Mesendoderm (in vitro differentiated cells): ENCODE data around the gene PKHD1.
A peak's percentile ranks its signal among the peaks of the same experiment; 100 is the strongest.
"Not testable (repeated sequence)": the region's sequence is repeated elsewhere in the genome, so short reads cannot be mapped to it uniquely, and the experiment has no call there.

Source experiments
- DNase-seq: peaks from one replicate; pipeline ENCODE4 v3.0.0; 2013
- H2AK5ac ChIP-seq: 2 replicates; pipeline ENCODE4 v1.6.1; 2013; ENCODE audit warnings: low read length, inconsistent platforms
- H2BK120ac ChIP-seq: 2 replicates; pipeline ENCODE4 v1.6.1; 2013; ENCODE audit warnings: low read depth, mild to moderate bottlenecking, low read length, moderate library complexity, mixed read lengths
- H2BK15ac ChIP-seq: replicated peaks from 2 replicates; pipeline ENCODE4 v1.6.1; 2013; ENCODE audit warnings: low read depth, mild to moderate bottlenecking, moderate library complexity
- H2BK5ac ChIP-seq: 2 replicates; pipeline ENCODE4 v1.6.1; 2013; ENCODE audit warnings: low read length, inconsistent platforms
- H3K18ac ChIP-seq: 2 replicates; pipeline ENCODE4 v1.6.1; 2013; ENCODE audit warnings: mild to moderate bottlenecking, low read length, mixed read lengths
- H3K23ac ChIP-seq: one replicate; pipeline ENCODE4 v1.6.1; 2013; ENCODE audit warnings: low read length
- H3K27ac ChIP-seq: 2 replicates; pipeline ENCODE4 v1.5.1; 2013; ENCODE audit warnings: low read depth, mild to moderate bottlenecking, inconsistent platforms, low read length, moderate library complexity
- H3K27me3 ChIP-seq: 2 replicates; pipeline ENCODE4 v1.6.1; 2013; ENCODE audit warnings: low read length, control low read depth, mild to moderate bottlenecking, inconsistent platforms; ENCODE audit not compliant: insufficient read depth, poor library complexity
- H3K36me3 ChIP-seq: 2 replicates; pipeline ENCODE4 v1.6.1; 2013; ENCODE audit warnings: low read length, inconsistent platforms; ENCODE audit not compliant: control insufficient read depth, insufficient read depth
- H3K4ac ChIP-seq: one replicate; pipeline ENCODE4 v1.6.1; 2013; ENCODE audit warnings: low read depth, mild to moderate bottlenecking, low read length, moderate library complexity
- H3K4me1 ChIP-seq: 2 replicates; pipeline ENCODE4 v1.6.1; 2013; ENCODE audit warnings: low read depth, low read length, inconsistent platforms; ENCODE audit not compliant: control insufficient read depth
- H3K4me2 ChIP-seq: 2 replicates; pipeline ENCODE4 v1.6.1; 2013; ENCODE audit warnings: low read length
- H3K4me3 ChIP-seq: 2 replicates; pipeline ENCODE4 v1.5.1; 2013; ENCODE audit warnings: mild to moderate bottlenecking, low read length
- H3K56ac ChIP-seq: one replicate; pipeline ENCODE4 v1.6.1; 2013; ENCODE audit warnings: low read length
- H3K79me1 ChIP-seq: 2 replicates; pipeline ENCODE4 v1.6.1; 2013; ENCODE audit warnings: low read length, inconsistent platforms
- H3K79me2 ChIP-seq: 2 replicates; pipeline ENCODE4 v1.6.1; 2013; ENCODE audit warnings: mild to moderate bottlenecking, low read length; ENCODE audit not compliant: control insufficient read depth, insufficient read depth
- H3K9ac ChIP-seq: 2 replicates; pipeline ENCODE4 v1.6.1; 2013; ENCODE audit warnings: low read length, inconsistent platforms
- H4K5ac ChIP-seq: one replicate; pipeline ENCODE4 v1.6.1; 2013; ENCODE audit warnings: low read length
- H4K8ac ChIP-seq: one replicate; pipeline ENCODE4 v1.6.1; 2013; ENCODE audit warnings: low read depth, mild to moderate bottlenecking, control low read depth, low read length, moderate library complexity
- WGBS: extraction: QIAGEN DNeasy Blood & Tissue Kit; methylation state at CpG from one replicate; pipeline ENCODE4 v1.1.7; 2013; ENCODE audit warnings: low lambda C conversion rate, missing lambda C conversion rate; ENCODE audit not compliant: insufficient coverage; ENCODE audit errors: extremely low coverage; 5-methylcytosine and 5-hydroxymethylcytosine counted together

PKHD1 gene

DNA sequence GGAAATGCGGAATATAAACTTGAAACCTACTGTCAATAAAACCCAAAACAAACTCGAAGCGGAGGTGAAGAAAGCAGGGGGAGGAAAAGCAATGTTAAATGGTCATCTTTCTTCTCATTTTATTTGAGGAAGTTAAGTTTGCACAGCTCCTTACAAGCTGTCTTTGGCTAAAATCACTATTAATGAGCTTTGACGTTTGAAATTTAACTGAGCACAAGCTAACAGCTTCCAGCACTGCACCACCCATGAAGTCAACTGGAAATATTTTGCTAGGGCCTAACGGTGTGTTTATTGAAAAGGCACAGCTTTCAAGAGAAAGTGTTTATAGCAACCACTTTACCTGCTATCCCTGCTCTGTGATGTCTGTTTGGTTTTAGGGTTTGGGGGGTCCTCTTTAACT lies 103.8 kb downstream of the PKHD1 start:
- Histone ChIP-seq H3K4me3 (no peak overlapping the region), H2BK120ac (no peak overlapping the region), H3K36me3 (no peaks in the 10 kb centered on the region), H3K18ac (no peak overlapping the region), H3K4me2 (no peak overlapping the region), H3K23ac (no peak overlapping the region), H3K4me1 (no peaks in the 10 kb centered on the region), H3K4ac (no peak overlapping the region), H3K56ac (no peak overlapping the region), H4K8ac (peak overlapping the region; percentile 39), H2BK15ac (no peak overlapping the region), H3K27me3 (no peaks in the 10 kb centered on the region), H2AK5ac (no peak overlapping the region), H3K79me2 (no peaks in the 10 kb centered on the region), H3K27ac (no peak overlapping the region), H3K79me1 (no peaks in the 10 kb centered on the region), H3K9ac (no peak overlapping the region), H2BK5ac (no peak overlapping the region), H4K5ac (no peak overlapping the region)
- no peak for DNase-seq
- WGBS: no CpG with 5 or more reads among the region's 5 CpGs

DNA sequence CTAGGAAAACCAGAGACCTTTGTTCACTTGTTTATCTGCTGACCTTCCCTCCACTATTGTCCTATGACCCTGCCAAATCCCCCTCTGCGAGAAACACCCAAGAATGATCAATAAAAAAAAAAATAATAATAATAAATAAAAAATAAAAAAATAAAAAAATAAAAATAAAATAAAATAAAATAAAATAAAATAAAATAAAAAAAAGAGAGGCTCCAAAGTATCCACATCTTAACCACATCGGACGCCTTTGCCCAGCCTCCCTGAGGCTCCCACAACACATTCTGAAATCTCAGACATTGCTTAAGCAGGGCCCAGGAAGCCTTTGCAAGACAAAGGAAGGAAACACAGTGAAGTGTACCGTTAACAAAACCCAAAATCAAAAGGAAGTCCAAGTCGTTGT lies 104.7 kb downstream of the PKHD1 start:
- not testable (repeated sequence) for H2BK15ac ChIP-seq, H3K79me1 ChIP-seq

DNA sequence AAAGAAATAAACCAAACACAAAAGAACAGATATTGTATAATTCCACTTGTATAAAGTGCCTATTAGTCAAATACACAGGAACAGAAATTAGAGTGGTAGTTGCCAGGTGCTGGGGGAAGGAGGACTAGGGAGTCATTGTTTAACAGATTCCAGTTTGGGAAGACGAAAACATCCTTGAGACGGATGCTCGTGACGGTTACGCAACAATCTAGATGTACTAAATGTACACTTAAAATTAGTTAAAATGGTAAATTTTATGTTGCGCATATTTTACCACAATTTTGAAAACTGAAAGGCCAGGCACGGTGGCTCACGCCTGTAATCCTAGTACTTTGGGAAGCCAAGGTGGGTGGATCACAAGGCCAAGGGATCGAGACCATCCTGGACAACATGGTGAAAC lies 111.0 kb downstream of the PKHD1 start:
- Histone ChIP-seq H3K27me3 (no peaks in the 10 kb centered on the region), H3K23ac (no peak overlapping the region), H4K8ac (no peak overlapping the region), H3K4me1 (no peaks in the 10 kb centered on the region), H3K56ac (no peak overlapping the region), H3K4ac (no peak overlapping the region), H4K5ac (no peak overlapping the region), H2BK5ac (no peak overlapping the region), H3K9ac (no peak overlapping the region), H3K18ac (no peak overlapping the region), H3K36me3 (no peaks in the 10 kb centered on the region), H2BK120ac (no peak overlapping the region), H2AK5ac (no peak overlapping the region), H3K27ac (no peak overlapping the region), H3K79me2 (no peaks in the 10 kb centered on the region), H2BK15ac (no peak overlapping the region), H3K79me1 (no peaks in the 10 kb centered on the region), H3K4me3 (no peak overlapping the region), H3K4me2 (no peak overlapping the region)
- no CpG with 5 or more reads among the region's 9 CpGs for WGBS
- DNase-seq: no peak

More for the DNA sequence above, 104.7 kb downstream of the PKHD1 start:
- H3K27ac ChIP-seq, H2AK5ac ChIP-seq, H3K36me3 ChIP-seq, H3K4me3 ChIP-seq, DNase-seq, H3K18ac ChIP-seq, H3K79me2 ChIP-seq, H2BK120ac ChIP-seq, H3K4me2 ChIP-seq, H3K56ac ChIP-seq, H3K9ac ChIP-seq, H2BK5ac ChIP-seq, H3K4ac ChIP-seq, H4K5ac ChIP-seq, H3K23ac ChIP-seq, H3K27me3 ChIP-seq, H3K4me1 ChIP-seq: not testable (repeated sequence)
- WGBS: no CpG with 5 or more reads among the region's 5 CpGs
- peak overlapping the region; percentile 56 for H4K8ac ChIP-seq

DNA sequence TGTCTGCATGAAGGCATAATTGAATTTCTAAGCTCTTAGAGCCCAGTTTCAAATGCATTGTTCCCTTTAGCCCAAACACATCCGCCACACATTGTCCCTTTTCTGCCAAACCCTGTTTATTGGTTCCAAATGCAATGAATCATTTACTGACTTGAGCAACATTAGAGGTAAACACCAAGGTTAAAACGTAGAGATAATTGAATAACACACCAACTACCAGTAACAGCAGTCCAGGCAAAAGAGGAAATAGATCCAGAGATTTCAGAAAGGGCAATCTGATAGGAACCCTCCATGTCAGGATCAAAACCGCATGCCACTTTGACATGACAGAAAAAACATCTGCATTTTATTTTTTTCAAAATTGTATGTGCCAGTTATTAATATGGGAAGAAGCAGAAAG lies 114.8 kb downstream of the PKHD1 start:
- WGBS: no CpG with 5 or more reads among the region's 3 CpGs
- H4K5ac ChIP-seq: no peak overlapping the region
- H3K4ac ChIP-seq: no peak overlapping the region
- no peak overlapping the region for H2BK5ac ChIP-seq
- H3K79me1 ChIP-seq: no peaks in the 10 kb centered on the region
- H2AK5ac ChIP-seq: no peak overlapping the region
- H3K9ac ChIP-seq: no peak overlapping the region
- H3K79me2 ChIP-seq: no peaks in the 10 kb centered on the region
- H3K56ac ChIP-seq: no peak overlapping the region
- H2BK120ac ChIP-seq: no peak overlapping the region
- no peaks in the 10 kb centered on the region for H3K36me3 ChIP-seq
- no peak for DNase-seq
- no peak overlapping the region for H3K18ac ChIP-seq
- H2BK15ac ChIP-seq: no peak overlapping the region
- no peaks in the 10 kb centered on the region for H3K27me3 ChIP-seq
- no peak overlapping the region for H3K23ac ChIP-seq
- H3K4me3 ChIP-seq: no peak overlapping the region
- H3K4me1 ChIP-seq: no peaks in the 10 kb centered on the region
- no peak overlapping the region for H3K4me2 ChIP-seq
- no peak overlapping the region for H3K27ac ChIP-seq
- no peak overlapping the region for H4K8ac ChIP-seq

DNA sequence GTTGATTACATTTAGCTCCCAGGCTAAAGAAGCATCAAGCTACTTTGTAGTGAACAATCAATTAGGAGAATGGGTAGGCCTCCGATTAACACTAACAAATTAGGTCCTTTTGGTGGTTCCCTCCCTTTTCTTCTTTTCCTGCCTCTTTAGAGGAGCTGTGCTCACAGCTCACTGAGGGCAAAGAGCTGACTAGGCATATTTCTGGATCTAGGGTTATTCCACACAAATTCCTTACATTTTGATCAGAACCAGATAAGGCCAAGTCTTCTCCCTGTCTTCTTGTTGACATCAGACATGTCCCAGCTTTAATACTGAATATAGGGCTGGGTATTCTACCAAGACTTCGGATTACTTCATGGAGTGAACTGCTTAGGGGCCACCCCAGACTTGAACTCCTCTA lies 119.1 kb downstream of the PKHD1 start:
- H4K5ac ChIP-seq: no peak overlapping the region
- H3K4me1 ChIP-seq: no peaks in the 10 kb centered on the region
- WGBS: no CpG with 5 or more reads among the region's 2 CpGs
- H3K79me1 ChIP-seq: no peaks in the 10 kb centered on the region
- no peak for DNase-seq
- H3K79me2 ChIP-seq: no peaks in the 10 kb centered on the region
- H3K4me2 ChIP-seq: no peak overlapping the region
- H3K27ac ChIP-seq: no peak overlapping the region
- no peak overlapping the region for H2BK15ac ChIP-seq
- H3K23ac ChIP-seq: no peak overlapping the region
- no peak overlapping the region for H4K8ac ChIP-seq
- H3K27me3 ChIP-seq: no peaks in the 10 kb centered on the region
- H3K18ac ChIP-seq: no peak overlapping the region
- H3K36me3 ChIP-seq: no peaks in the 10 kb centered on the region
- no peak overlapping the region for H3K9ac ChIP-seq
- H2BK120ac ChIP-seq: no peak overlapping the region
- H3K56ac ChIP-seq: no peak overlapping the region
- no peak overlapping the region for H3K4me3 ChIP-seq
- no peak overlapping the region for H2AK5ac ChIP-seq
- H2BK5ac ChIP-seq: no peak overlapping the region
- H3K4ac ChIP-seq: no peak overlapping the region

DNA sequence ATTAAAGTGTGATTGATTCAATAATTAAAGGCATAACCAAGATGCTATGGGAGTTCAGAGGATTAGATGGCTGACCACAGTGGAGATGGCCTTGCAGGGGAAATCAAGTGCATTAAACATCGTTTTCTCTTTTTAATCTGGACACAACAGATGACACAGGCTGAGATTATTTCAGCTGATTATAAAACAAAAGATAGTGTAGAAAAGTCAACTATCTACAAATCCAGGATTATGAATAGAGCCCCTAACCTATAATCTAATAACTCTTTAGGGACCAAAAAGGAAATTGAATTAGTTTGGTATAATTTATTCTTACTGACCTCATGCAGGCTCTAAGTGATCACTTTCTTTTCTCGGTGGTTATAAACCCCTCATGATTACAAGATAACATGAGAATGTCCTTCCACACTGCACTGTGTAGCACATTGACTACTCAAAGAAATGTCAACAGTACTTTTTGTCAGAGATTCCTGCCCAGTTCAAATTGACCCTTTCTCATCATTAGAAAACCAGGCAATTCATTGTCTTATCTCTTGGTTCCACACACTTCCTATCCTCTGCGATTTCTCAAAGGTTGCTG lies 122.1 kb downstream of the PKHD1 start:
- Histone ChIP-seq H4K8ac (no peak overlapping the region), H2BK120ac (no peak overlapping the region), H3K79me1 (no peaks in the 10 kb centered on the region), H3K9ac (no peak overlapping the region), H3K79me2 (no peaks in the 10 kb centered on the region), H4K5ac (no peak overlapping the region), H3K18ac (no peak overlapping the region), H3K4ac (no peak overlapping the region), H3K4me2 (no peak overlapping the region), H3K4me3 (no peak overlapping the region), H2BK15ac (no peak overlapping the region), H2BK5ac (no peak overlapping the region), H3K23ac (no peak overlapping the region), H3K27me3 (no peaks in the 10 kb centered on the region), H2AK5ac (no peak overlapping the region), H3K27ac (no peak overlapping the region), H3K56ac (no peak overlapping the region), H3K36me3 (no peaks in the 10 kb centered on the region), H3K4me1 (no peaks in the 10 kb centered on the region)
- DNase-seq: no peak
- WGBS: no CpG with 5 or more reads among the region's 3 CpGs
